Measurements from ENCODE around the gene AHR. TPM values are rescaled to one million over a fixed set of nuclear protein-coding genes. Genes with fewer than 3 reads are reported as not detected.
"Not testable (repeated sequence)": the region's sequence is repeated elsewhere in the genome, so short reads cannot be mapped to it uniquely, and the experiment has no call there.

Gene AHR
- total RNA-seq, 2 experiments from 2014 or later: 49.0 to 50.6 TPM

GRCh38 chr7:17382408-17383354, 84.2 kb downstream of the AHR start:
- H3K9me3 Mint-ChIP-seq; POLR2A ChIA-PET; ATAC-seq (ENCODE audit: low read depth); H3K36me3 Mint-ChIP-seq; DNase-seq; H3K27ac Mint-ChIP-seq; H3K4me3 Mint-ChIP-seq; H3K4me1 Mint-ChIP-seq: not testable (repeated sequence)
- peaks cover 15% of the 10 kb centered on the region for H3K27me3 Mint-ChIP-seq

- H3K27ac Mint-ChIP-seq: no peak overlapping the region
- no peak for DNase-seq
- H3K27me3 Mint-ChIP-seq: peaks cover 13% of the 10 kb centered on the region
- no peak overlapping the region for H3K4me3 Mint-ChIP-seq
- H3K9me3 Mint-ChIP-seq: peaks cover 4% of the 10 kb centered on the region
- no peaks in the 10 kb centered on the region for H3K4me1 Mint-ChIP-seq
- H3K36me3 Mint-ChIP-seq: peaks cover 3% of the 10 kb centered on the region
- POLR2A ChIA-PET: no interaction called here
- no peak for ATAC-seq (ENCODE audit: low read depth)
Measured at GRCh38 chr7:17384400-17384799, 85.9 kb downstream of the AHR start.

GRCh38 chr7:17385612-17386011, 87.2 kb downstream of the AHR start:
- no peak for ATAC-seq (ENCODE audit: low read depth)
- no peaks in the 10 kb centered on the region for H3K4me1 Mint-ChIP-seq
- H3K27me3 Mint-ChIP-seq: peaks cover 14% of the 10 kb centered on the region
- no peak for DNase-seq
- H3K36me3 Mint-ChIP-seq: peaks cover 3% of the 10 kb centered on the region
- H3K4me3 Mint-ChIP-seq: no peak overlapping the region
- no peak overlapping the region for H3K27ac Mint-ChIP-seq
- POLR2A ChIA-PET: no interaction called here
- peaks cover 4% of the 10 kb centered on the region for H3K9me3 Mint-ChIP-seq

- H3K27ac Mint-ChIP-seq: no peak overlapping the region
- H3K9me3 Mint-ChIP-seq: peaks cover 21% of the 10 kb centered on the region
- DNase-seq: no peak
- POLR2A ChIA-PET: no interaction called here
- no peak for ATAC-seq (ENCODE audit: low read depth)
- H3K36me3 Mint-ChIP-seq: peaks cover 11% of the 10 kb centered on the region
- H3K4me3 Mint-ChIP-seq: no peak overlapping the region
- peaks cover 18% of the 10 kb centered on the region for H3K27me3 Mint-ChIP-seq
- no peaks in the 10 kb centered on the region for H3K4me1 Mint-ChIP-seq
Measured at GRCh38 chr7:17390392-17390791, 91.9 kb downstream of the AHR start.

GRCh38 chr7:17391366-17391765, 92.9 kb downstream of the AHR start:
- Mint-ChIP-seq H3K36me3 (peaks cover 11% of the 10 kb centered on the region), H3K27ac (no peak overlapping the region), H3K27me3 (peaks cover 18% of the 10 kb centered on the region), H3K4me1 (no peaks in the 10 kb centered on the region), H3K9me3 (peaks cover 25% of the 10 kb centered on the region), H3K4me3 (no peak overlapping the region)
- ATAC-seq (ENCODE audit: low read depth): no peak
- no peak for DNase-seq
- POLR2A ChIA-PET: no interaction called here

- Mint-ChIP-seq H3K36me3 (peaks cover 10% of the 10 kb centered on the region), H3K27me3 (peaks cover 14% of the 10 kb centered on the region), H3K9me3 (peaks cover 25% of the 10 kb centered on the region), H3K4me3 (no peak overlapping the region), H3K4me1 (no peaks in the 10 kb centered on the region), H3K27ac (no peak overlapping the region)
- POLR2A ChIA-PET: no interaction called here
- ATAC-seq (ENCODE audit: low read depth) (no peak), DNase-seq (no peak)
Measured at GRCh38 chr7:17392846-17393245, 94.4 kb downstream of the AHR start.

GRCh38 chr7:17394563-17394962, 96.1 kb downstream of the AHR start:
- H3K4me3 Mint-ChIP-seq; DNase-seq; H3K4me1 Mint-ChIP-seq; ATAC-seq (ENCODE audit: low read depth); H3K27me3 Mint-ChIP-seq; POLR2A ChIA-PET; H3K27ac Mint-ChIP-seq: not testable (repeated sequence)
- H3K36me3 Mint-ChIP-seq: peaks cover 13% of the 10 kb centered on the region
- peaks cover 27% of the 10 kb centered on the region for H3K9me3 Mint-ChIP-seq

Measured in activated naive CD8-positive, alpha-beta T cell treated with anti-CD3 and anti-CD28 coated beads, Interleukin-2, amount 10 ng/mL, durations not matched to agents 7 days and 5 days (primary cell).